Suprapubic skin (tissue), 4 donors: ENCODE data around the gene OSCP1. TPM values are rescaled to one million over a fixed set of nuclear protein-coding genes. Genes with fewer than 3 reads are reported as not detected.

Source experiments
- DNase-seq, 2 donors: peaks; one replicate each; pipeline ENCODE4 v3.0.0-alpha.2; 2019; ENCODE audit warnings: low spot score in 2 of 2
- H3K27ac ChIP-seq: fragments of 200-600 bp; sonication (generic); one replicate; pipeline ENCODE4 v1.5.1; 2019
- H3K27me3 ChIP-seq: fragments of 200-600 bp; sonication (generic); one replicate; pipeline ENCODE4 v1.5.1; 2019
- H3K36me3 ChIP-seq: fragments of 200-600 bp; sonication (generic); one replicate; pipeline ENCODE4 v1.5.1; 2019
- H3K4me1 ChIP-seq: fragments of 200-600 bp; sonication (generic); one replicate; pipeline ENCODE4 v1.5.1; 2019
- H3K4me3 ChIP-seq: fragments of 200-600 bp; sonication (generic); one replicate; pipeline ENCODE4 v1.5.1; 2019; ENCODE audit warnings: mild to moderate bottlenecking
- H3K9me3 ChIP-seq: fragments of 200-600 bp; sonication (generic); one replicate; pipeline ENCODE4 v1.5.1; 2019
- CTCF ChIP-seq, 2 donors: fragments of 200-600 bp in 1 of 2; fragments of 450-650 bp in 1 of 2; sonication (generic) in 1 of 2; IDR thresholded peaks; one replicate each; pipeline ENCODE4 v1.5.1; 2016 to 2019; ENCODE audit warnings: antibody characterized with exemption in 2 of 2, mild to moderate bottlenecking in 1 of 2, moderate library complexity in 1 of 2
- EP300 ChIP-seq: sonication (generic); formaldehyde crosslinking; IDR thresholded peaks from one replicate; pipeline ENCODE4 v1.6.1; 2017; ENCODE audit warnings: antibody characterized with exemption
- POLR2A ChIP-seq, 2 donors: fragments of 450-650 bp; IDR thresholded peaks; one replicate each; pipeline ENCODE4 v1.6.1; 2017; ENCODE audit warnings: antibody characterized with exemption in 2 of 2, mild to moderate bottlenecking in 2 of 2, moderate library complexity in 2 of 2
- POLR2AphosphoS5 ChIP-seq, 3 donors: sonication (generic); formaldehyde crosslinking; IDR thresholded peaks; one replicate each; pipeline ENCODE4 v1.6.1; 2017; ENCODE audit warnings: antibody characterized with exemption in 3 of 3
- WGBS: methylation state at CpG from one replicate; pipeline ENCODE4 v1.1.5; 2018; 5-methylcytosine and 5-hydroxymethylcytosine counted together
- total RNA-seq, 4 donors: library from RNA; depleted of rRNA; stranded (reverse); fragments of >200 nt; gene quantifications; one replicate each; pipeline ENCODE4 v1.1.0, GENCODE V29; 2016

Gene OSCP1
- total RNA-seq, 4 donors from 2014 or later, result 3.8 to 15.4 (median 7.9) TPM

- 88% methylated on average over 3 of the region's 3 CpGs for WGBS
- no peak for TF ChIP-seq POLR2A (IDR thresholded peaks at IDR 0.05)
- TF ChIP-seq POLR2AphosphoS5 (IDR thresholded peaks at IDR 0.05), result no peak
- no peak for TF ChIP-seq CTCF (IDR thresholded peaks at IDR 0.05)
- TF ChIP-seq EP300, result no peak
- Histone ChIP-seq H3K36me3 (peaks cover 62% of the 10 kb centered on the region), H3K4me1 (peaks cover 16% of the 10 kb centered on the region), H3K4me3 (no peak overlapping the region), H3K27ac (no peak overlapping the region), H3K9me3 (no peaks in the 10 kb centered on the region), H3K27me3 (no peaks in the 10 kb centered on the region)
- no peak for DNase-seq
Measured at GRCh38 chr1:36458910-36459309, 8.7 kb upstream of the OSCP1 start.

GRCh38 chr1:36457691-36458090 is 7.4 kb upstream of the OSCP1 start:
- Histone ChIP-seq H3K36me3 (peaks cover 62% of the 10 kb centered on the region), H3K9me3 (no peaks in the 10 kb centered on the region), H3K4me3 (no peak overlapping the region), H3K27ac (no peak overlapping the region), H3K4me1 (peaks cover 4% of the 10 kb centered on the region), H3K27me3 (no peaks in the 10 kb centered on the region)
- WGBS, result 63% methylated on average over 5 of the region's 5 CpGs
- no peak for DNase-seq
- TF ChIP-seq POLR2A (IDR thresholded peaks at IDR 0.05) (no peak), CTCF (IDR thresholded peaks at IDR 0.05) (no peak), EP300 (no peak), POLR2AphosphoS5 (IDR thresholded peaks at IDR 0.05) (no peak)

GRCh38 chr1:36456391-36456928 is 6.2 kb upstream of the OSCP1 start:
- Histone ChIP-seq H3K27me3 (no peaks in the 10 kb centered on the region), H3K4me1 (peaks cover under 1% of the 10 kb centered on the region), H3K9me3 (no peaks in the 10 kb centered on the region), H3K27ac (no peak overlapping the region), H3K4me3 (no peak overlapping the region), H3K36me3 (peaks cover 53% of the 10 kb centered on the region)
- DNase-seq, result no peak
- TF ChIP-seq CTCF (IDR thresholded peaks at IDR 0.05) (no peak), POLR2A (IDR thresholded peaks at IDR 0.05) (no peak), POLR2AphosphoS5 (IDR thresholded peaks at IDR 0.05) (no peak), EP300 (no peak)

- no peak for TF ChIP-seq POLR2AphosphoS5 (IDR thresholded peaks at IDR 0.05)
- no peak for TF ChIP-seq POLR2A (IDR thresholded peaks at IDR 0.05)
- TF ChIP-seq EP300, result no peak
- no peak for TF ChIP-seq CTCF (IDR thresholded peaks at IDR 0.05)
Measured at GRCh38 chr1:36455386-36455785, 5.1 kb upstream of the OSCP1 start.

GRCh38 chr1:36453600-36454388 is 3.5 kb upstream of the OSCP1 start:
- Histone ChIP-seq H3K9me3 (no peaks in the 10 kb centered on the region), H3K36me3 (peaks cover 30% of the 10 kb centered on the region), H3K27me3 (no peaks in the 10 kb centered on the region), H3K27ac (no peak overlapping the region), H3K4me1 (peaks cover 20% of the 10 kb centered on the region), H3K4me3 (no peak overlapping the region)
- no peak for DNase-seq
- TF ChIP-seq POLR2AphosphoS5 (IDR thresholded peaks at IDR 0.05), result no peak
- no peak for TF ChIP-seq CTCF (IDR thresholded peaks at IDR 0.05)
- no peak for TF ChIP-seq EP300
- TF ChIP-seq POLR2A (IDR thresholded peaks at IDR 0.05), result no peak
- 95% methylated on average over 6 of the region's 6 CpGs for WGBS

More at GRCh38 chr1:36455386-36455785, 5.1 kb upstream of the OSCP1 start:
- DNase-seq, result no peak
- no peaks in the 10 kb centered on the region for H3K9me3 ChIP-seq
- 42% methylated on average over 1 of the region's 1 CpG for WGBS
- no peak overlapping the region for H3K27ac ChIP-seq
- no peaks in the 10 kb centered on the region for H3K27me3 ChIP-seq
- H3K4me3 ChIP-seq, result no peak overlapping the region
- peaks cover 42% of the 10 kb centered on the region for H3K36me3 ChIP-seq
- H3K4me1 ChIP-seq, result peaks cover 7% of the 10 kb centered on the region
